Esophagus muscularis mucosa (tissue), 4 donors: ENCODE measurements around the gene OLFML2B.

Experiments
- CTCF ChIP-seq, 3 experiments: fragments of 200-600 bp in 2 of 3; fragments of 450-650 bp in 1 of 3; sonication (generic) in 2 of 3; IDR thresholded peaks; one replicate each; pipeline ENCODE4 v1.5.1; 2017 to 2019; ENCODE audit warnings: antibody characterized with exemption in 3 of 3, mild to moderate bottlenecking in 2 of 3, moderate library complexity in 1 of 3
- EP300 ChIP-seq: sonication (generic); formaldehyde crosslinking; IDR thresholded peaks from one replicate; pipeline ENCODE4 v1.6.1; 2017; ENCODE audit warnings: antibody characterized with exemption
- POLR2A ChIP-seq: fragments of 450-650 bp; IDR thresholded peaks from one replicate; pipeline ENCODE4 v1.6.1; 2017; ENCODE audit warnings: antibody characterized with exemption, moderate library complexity, mild to moderate bottlenecking, low read depth
- POLR2AphosphoS5 ChIP-seq, 2 donors: sonication (generic); formaldehyde crosslinking; IDR thresholded peaks; one replicate each; pipeline ENCODE4 v1.6.1; 2017; ENCODE audit warnings: antibody characterized with exemption in 2 of 2

- no peak for TF ChIP-seq EP300
- TF ChIP-seq POLR2A, result no peak
- no peak for TF ChIP-seq POLR2AphosphoS5 (IDR thresholded peaks at IDR 0.05)
- TF ChIP-seq CTCF (IDR thresholded peaks at IDR 0.05), result no peak
These were observed 72.0 kb downstream of the OLFML2B start for GRCh38 chr1:161951646-161952045.
